ENCODE data around the gene HAL. TPM values are rescaled to one million over a fixed set of nuclear protein-coding genes. Genes with fewer than 3 reads are reported as not detected.
A peak's percentile ranks its signal among the peaks of the same experiment; 100 is the strongest.

The HAL gene
- total and polyA plus RNA-seq, 2 experiments from 2014 or later: not detected

GRCh38 chr12:96025518-96025917, 29.4 kb upstream of the HAL start:
- Histone ChIP-seq H3K4me3 (no peak overlapping the region), H3K36me3 (peaks cover 31% of the 10 kb centered on the region), H3K9me3 (ENCODE audit: low read depth) (no peaks in the 10 kb centered on the region), H3K27ac (no peak overlapping the region), H3K27me3 (no peaks in the 10 kb centered on the region), H3K4me1 (ENCODE audit: low read depth) (no peaks in the 10 kb centered on the region)
- no peak for TF ChIP-seq CTCF (IDR thresholded peaks at IDR 0.05; ENCODE audit: low read depth, low read length)
- no peak for DNase-seq (ENCODE audit: low read depth in 1 of 2, low spot score in 1 of 2)

GRCh38 chr12:96020314-96021003, 24.3 kb upstream of the HAL start:
- Histone ChIP-seq H3K27me3 (no peaks in the 10 kb centered on the region), H3K27ac (no peak overlapping the region), H3K9me3 (ENCODE audit: low read depth) (no peaks in the 10 kb centered on the region), H3K36me3 (peaks cover 31% of the 10 kb centered on the region), H3K4me1 (ENCODE audit: low read depth) (no peaks in the 10 kb centered on the region), H3K4me3 (no peak overlapping the region)
- DNase-seq (ENCODE audit: low read depth in 1 of 2, low spot score in 1 of 2): no peak
- no peak for TF ChIP-seq CTCF (IDR thresholded peaks at IDR 0.05; ENCODE audit: low read depth, low read length)

GRCh38 chr12:96015672-96016071, 19.5 kb upstream of the HAL start:
- TF ChIP-seq CTCF (IDR thresholded peaks at IDR 0.05; ENCODE audit: low read depth, low read length): peak; percentile 56
- H3K4me3 ChIP-seq: no peak overlapping the region
- no peak overlapping the region for H3K27ac ChIP-seq
- no peaks in the 10 kb centered on the region for H3K9me3 ChIP-seq (ENCODE audit: low read depth)
- H3K4me1 ChIP-seq (ENCODE audit: low read depth): no peaks in the 10 kb centered on the region
- H3K27me3 ChIP-seq: no peaks in the 10 kb centered on the region
- DNase-seq (ENCODE audit: low read depth in 1 of 2, low spot score in 1 of 2): peak; percentile 17 to 56
- peaks cover 41% of the 10 kb centered on the region for H3K36me3 ChIP-seq

- no peak for TF ChIP-seq CTCF (IDR thresholded peaks at IDR 0.05; ENCODE audit: low read depth, low read length)
- no peak overlapping the region for H3K4me3 ChIP-seq
- no peaks in the 10 kb centered on the region for H3K27me3 ChIP-seq
- DNase-seq (ENCODE audit: low read depth in 1 of 2, low spot score in 1 of 2): peak in 1 of 2 donors; percentile 30
- H3K36me3 ChIP-seq: peaks cover 41% of the 10 kb centered on the region
- no peaks in the 10 kb centered on the region for H3K4me1 ChIP-seq (ENCODE audit: low read depth)
- no peaks in the 10 kb centered on the region for H3K9me3 ChIP-seq (ENCODE audit: low read depth)
- H3K27ac ChIP-seq: no peak overlapping the region
Observed at GRCh38 chr12:96014943-96015599, 18.9 kb upstream of the HAL start.

GRCh38 chr12:96007729-96008128, 11.6 kb upstream of the HAL start:
- no peak for TF ChIP-seq CTCF (IDR thresholded peaks at IDR 0.05; ENCODE audit: low read depth, low read length)
- peaks cover 52% of the 10 kb centered on the region for H3K36me3 ChIP-seq
- no peak for DNase-seq (ENCODE audit: low read depth in 1 of 2, low spot score in 1 of 2)
- H3K4me1 ChIP-seq (ENCODE audit: low read depth): no peaks in the 10 kb centered on the region
- no peaks in the 10 kb centered on the region for H3K9me3 ChIP-seq (ENCODE audit: low read depth)
- H3K4me3 ChIP-seq: no peak overlapping the region
- H3K27ac ChIP-seq: no peak overlapping the region
- no peaks in the 10 kb centered on the region for H3K27me3 ChIP-seq

All from cardiac muscle cell (in vitro differentiated cells and primary cell).